Activated CD4-positive, alpha-beta T cell treated with anti-CD3 and anti-CD28 coated beads, Interleukin-2, amount 50 U/mL, for 24 hours (primary cell): ENCODE measurements around the gene COL18A1.
"Not testable (repeated sequence)": the region's sequence is repeated elsewhere in the genome, so short reads cannot be mapped to it uniquely, and the experiment has no call there.

Experiments used
- DNase-seq, 2 donors: peaks; one replicate each; pipeline ENCODE4 v3.0.0-alpha.2; 2020; ENCODE audit warnings: low read depth in 1 of 2, low spot score in 1 of 2

COL18A1 gene

GRCh38 chr21:45367402-45368351, 37.3 kb upstream of the COL18A1 start:
- DNase-seq, result no peak

DNA sequence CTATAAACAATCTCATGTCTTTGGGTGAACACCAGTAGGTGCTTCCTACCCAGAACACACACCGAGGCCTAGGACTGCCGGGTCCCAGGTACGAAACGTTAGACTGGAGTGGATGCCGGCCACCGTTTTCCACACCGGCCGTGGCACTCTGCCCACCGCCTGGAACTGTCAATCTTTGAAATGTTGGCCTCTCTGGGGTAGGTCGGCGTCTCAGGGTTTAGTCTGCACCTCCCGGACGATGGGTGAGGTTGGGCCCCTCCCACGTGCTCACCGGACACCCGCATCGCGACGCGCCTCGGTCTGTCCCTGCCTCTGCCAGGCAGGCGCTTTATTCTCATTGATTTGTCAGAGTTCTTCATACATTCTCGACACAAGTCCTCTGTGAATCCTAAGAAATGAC, 35.9 kb upstream of the COL18A1 start:
- DNase-seq, result not testable (repeated sequence)

DNA sequence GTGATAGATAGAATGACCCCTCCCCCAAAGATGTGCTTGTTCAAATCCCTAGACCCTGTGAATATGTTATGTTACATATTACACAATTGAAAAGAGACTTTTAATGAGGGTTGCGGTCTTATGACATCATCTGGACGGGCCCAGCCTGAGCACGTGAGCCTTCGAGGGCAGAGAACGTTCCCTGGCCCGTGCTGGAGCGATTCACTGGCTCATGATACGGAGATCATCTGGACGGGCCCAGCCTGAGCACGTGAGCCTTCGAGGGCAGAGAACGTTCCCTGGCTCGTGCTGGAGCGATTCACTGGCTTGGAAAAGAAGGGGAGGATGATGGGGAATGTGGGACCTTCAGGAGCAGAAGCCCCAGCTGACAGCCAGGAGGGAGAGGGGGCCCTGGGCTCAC, 34.4 kb upstream of the COL18A1 start:
- no peak for DNase-seq

DNA sequence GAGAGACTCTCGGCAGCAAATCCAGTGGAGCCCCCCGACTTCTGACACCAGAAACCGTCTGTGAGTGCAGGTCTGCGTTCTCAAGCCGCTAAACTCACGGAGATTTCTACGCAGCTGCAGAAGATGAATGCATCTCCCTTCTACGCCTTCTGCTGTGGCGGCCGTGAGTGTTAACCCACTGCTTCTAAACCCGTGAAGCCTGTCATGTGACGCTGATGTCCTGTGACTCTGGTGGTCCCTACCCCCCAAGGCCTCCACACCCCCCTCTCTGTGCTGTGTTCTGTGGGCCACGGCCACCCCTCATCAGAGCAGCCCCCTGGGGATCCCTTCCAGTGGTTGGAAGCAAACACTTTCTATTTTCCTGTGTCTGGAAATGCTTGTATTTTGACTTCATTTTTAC, 33.9 kb upstream of the COL18A1 start:
- no peak for DNase-seq

DNA sequence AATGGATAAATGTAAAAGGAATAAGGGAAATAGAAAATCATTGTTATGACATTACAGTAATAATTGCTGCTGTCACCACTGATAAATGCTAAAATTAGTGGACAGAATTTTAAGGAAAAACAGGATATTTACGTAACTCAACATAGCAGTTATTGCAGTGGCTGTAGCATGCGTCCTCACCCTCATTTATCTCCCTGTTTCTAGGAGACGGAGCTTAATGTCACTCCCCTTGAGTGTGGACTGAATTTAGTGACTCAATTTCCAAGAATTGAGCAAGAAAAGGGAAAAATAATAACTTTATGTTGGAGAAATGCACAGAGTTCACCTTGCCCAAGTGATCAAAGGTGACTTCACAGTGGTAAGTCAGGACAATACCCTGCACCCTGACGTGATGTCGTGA, 33.3 kb upstream of the COL18A1 start:
- no peak for DNase-seq

DNA sequence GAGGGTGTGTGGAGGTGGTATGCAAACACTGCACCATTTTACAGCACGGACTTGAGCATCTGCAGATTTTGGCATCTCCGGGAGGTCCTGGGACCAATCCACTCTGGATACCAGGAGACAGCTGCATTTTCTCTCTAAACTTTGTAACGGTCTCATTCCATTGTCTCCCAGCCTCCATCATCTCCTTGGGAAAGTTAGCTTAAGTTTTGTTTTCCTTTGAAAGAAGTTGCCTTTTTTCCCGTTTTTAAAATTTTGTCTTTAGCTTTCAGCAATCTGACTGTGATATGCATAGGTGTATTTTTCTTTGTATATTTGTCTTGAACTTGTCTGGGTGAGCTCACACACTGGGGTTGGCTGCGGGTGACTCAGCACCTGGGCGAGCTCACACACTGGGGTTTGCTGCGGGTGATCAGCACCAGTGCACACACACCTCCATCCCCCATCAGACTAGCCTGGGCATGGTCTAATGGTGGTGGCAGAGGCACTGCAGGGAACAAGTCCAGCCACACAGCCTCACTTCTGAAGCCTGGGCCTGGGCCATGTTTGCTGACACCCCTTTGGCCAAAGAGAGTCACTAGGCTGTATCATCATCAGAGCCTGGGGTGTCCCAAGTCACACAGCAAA, 32.1 kb upstream of the COL18A1 start:
- no peak for DNase-seq

GRCh38 chr21:45373991-45374816, 30.8 kb upstream of the COL18A1 start:
- DNase-seq, result no peak

DNA sequence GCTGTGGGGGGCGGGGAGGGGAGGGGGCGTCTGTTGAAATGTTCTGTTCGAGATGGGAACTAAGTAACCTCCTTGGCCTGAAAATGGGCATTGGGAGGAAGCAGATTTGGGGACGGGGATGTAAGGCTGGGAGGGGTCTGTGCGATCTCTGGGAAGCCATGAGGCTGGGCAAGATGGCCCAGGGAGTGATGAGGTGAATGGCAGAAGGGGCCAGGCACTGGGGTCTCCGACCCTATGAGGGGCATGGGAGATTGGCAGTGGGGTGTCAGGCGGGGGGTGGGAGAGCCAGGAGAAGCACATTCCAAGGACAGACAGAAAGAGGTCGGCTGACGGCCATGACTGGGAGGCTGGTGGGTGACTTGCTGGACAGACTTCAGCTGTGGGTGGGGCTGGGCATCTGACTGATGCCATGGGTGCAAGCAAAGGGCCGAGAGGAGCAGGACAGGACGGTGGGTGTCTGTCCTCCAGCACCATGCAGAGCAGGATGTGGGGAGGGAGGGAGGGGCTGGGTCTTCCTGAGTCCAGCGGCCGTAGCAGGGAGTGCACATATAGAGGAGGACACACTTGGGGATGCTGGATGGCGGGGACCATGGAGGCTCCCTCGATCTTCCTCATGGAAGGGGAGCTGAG, 30.0 kb upstream of the COL18A1 start:
- no peak for DNase-seq

- DNase-seq, result no peak
These were observed 28.3 kb upstream of the COL18A1 start for GRCh38 chr21:45376459-45377324.

DNA sequence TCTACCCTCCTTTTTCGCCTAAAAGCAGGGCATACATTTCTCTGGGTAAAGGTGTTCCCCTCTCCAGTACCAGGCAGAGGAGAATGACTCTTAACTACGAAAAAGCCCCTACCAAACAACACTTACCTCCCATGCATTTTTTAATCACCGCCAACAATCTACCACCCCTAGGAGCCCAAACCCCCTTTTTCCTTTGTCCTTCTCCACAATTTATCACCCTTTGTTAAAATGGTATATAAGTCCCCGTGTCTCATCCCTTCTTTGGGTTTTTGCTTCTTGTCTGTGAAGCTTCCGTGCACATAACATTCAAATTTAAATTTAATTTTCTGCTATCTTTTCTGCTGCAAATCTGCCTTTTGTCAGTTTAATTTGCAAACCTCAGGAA, 27.6 kb upstream of the COL18A1 start:
- no peak for DNase-seq

DNA sequence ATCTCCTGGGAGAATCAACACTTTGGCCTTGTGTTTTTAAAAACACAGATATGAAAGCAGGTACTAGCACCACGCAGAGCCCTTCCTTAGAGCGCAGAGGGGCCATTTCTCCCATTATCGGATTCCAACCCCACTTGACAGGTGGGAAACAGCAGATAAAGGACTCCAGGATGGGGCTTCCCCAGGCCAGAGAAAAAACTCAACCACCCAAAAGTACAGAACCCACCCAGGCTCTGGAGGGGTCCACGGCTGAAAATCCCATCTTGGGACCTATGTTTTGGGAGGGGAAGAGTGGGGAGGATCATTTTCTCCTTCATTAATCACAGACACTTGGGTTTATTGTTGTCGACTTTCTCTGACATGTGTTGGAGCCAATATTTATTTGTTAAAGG, 27.1 kb upstream of the COL18A1 start:
- no peak for DNase-seq

GRCh38 chr21:45378258-45378966, 26.6 kb upstream of the COL18A1 start:
- DNase-seq, result no peak

GRCh38 chr21:45379171-45379900, 25.6 kb upstream of the COL18A1 start:
- DNase-seq, result no peak

GRCh38 chr21:45379901-45380330, 25.0 kb upstream of the COL18A1 start:
- DNase-seq, result no peak

DNA sequence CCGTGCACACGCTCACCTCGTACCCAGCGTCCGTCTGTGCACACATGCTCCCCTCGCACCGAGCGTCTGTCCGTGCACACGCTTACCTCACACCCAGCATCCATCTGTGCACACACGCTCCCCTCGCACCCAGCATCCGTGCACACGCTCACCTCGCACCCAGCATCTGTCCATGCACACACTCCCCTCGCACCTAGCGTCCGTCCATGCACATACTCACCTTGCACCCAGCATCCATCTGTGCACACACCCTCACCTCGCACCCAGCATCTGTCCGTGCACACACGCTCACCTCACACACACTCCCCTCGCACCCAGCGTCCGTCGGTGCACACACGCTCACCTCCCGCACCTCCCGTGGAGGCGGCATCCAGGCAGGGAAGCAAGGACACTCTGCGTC, 24.4 kb upstream of the COL18A1 start:
- DNase-seq, result no peak

DNA sequence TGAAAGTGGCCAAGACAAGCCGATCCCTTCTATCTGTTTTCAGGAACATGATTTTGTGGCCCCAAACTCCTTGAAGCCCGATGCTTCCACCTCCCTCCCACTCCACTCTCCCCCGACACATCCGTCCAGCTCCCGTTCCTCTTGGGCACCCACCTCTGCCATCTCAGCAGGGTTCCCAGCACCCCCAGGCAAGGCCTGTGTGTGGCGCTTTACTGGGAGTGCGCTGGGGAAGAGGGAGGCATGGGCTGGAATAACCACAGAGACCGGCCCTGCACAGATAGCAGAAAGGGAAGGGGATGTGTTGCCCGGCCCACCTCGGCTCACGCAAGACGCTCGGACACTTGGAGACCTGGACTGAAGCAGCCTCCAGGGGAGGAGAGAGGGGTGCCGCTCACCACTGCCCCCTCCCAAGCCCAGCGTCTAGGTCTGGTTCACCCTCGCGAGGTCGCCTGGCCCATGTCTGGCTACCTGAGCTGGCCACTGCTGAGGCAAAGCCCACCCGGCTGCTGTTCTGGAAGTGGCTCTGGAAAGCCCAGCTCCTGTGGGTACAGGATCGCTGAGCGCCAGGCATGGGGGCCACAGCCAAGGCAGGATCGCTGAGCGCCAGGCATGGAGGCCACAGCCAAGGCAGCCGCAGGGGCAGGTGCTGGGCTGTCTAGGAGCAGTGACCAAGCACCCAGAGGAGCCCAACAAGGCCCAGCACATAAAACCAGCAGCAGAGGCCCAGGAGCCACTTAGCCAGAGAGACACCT, 23.8 kb upstream of the COL18A1 start:
- DNase-seq, result no peak

DNA sequence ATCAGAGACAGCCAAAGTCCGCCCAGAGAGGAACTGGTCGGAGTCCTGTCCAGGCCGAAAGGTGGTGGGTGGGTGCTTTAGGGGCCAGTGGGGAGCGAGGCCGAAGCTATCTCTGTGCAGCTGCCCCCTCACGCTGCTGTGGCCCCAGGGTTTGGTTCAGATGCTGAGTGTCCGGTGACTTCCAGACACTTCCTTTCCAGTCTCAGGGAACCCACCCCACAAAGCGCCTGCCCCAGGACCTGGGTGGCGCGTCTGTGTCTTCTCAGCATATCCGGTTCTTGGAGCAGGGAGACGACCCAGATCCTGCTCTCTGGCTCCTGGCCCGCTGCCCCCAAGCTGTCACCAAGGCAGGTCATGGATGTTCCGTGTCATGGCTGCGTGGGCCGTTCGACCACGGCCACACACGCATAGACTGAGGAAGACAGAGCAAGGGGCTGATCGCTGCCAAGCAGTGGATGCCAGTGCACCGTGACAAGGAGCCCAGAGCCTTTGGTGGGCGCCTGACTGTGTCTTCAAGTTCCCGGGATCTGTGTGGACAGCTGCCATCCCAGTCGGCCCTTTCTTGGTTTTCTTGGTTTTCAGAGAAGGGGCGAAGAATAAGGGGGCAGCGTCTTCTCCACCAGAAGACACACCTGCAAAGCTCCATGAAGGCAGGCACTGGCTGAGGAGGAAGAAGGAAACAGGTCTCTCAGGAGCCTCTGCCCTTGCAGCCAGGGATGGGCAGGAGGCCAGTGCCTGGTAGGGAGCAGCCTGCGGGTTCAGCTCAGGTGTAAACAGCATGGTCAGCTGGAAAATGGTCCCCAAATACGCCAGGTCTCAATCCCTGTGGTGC, 22.9 kb upstream of the COL18A1 start:
- no peak for DNase-seq

DNA sequence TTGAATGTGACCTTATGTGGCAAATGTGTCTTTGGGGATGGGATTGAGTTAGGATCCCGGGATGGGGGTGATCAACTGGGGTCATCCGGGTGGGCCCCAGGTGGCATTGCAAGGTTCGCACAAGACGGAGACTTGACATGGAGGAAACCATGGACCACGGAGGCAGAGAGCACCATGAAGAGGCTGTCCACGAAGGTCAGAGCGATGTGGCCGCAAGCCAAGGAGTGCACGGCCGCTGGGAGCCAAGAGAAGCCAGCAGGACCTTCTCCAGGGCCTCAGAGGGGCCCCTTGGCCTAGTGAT, 22.3 kb upstream of the COL18A1 start:
- no peak for DNase-seq
